NCI-H2107 treated with DMSO at 0.1 percent for 48 hours (cell line): ENCODE data around the gene ABCG5.
A peak's percentile ranks its signal among the peaks of the same experiment; 100 is the strongest.

ENCODE experiments used
- DNase-seq: peaks from one replicate; lab custom pipeline; 2025; ENCODE audit not compliant: unreplicated experiment; lab: John Stamatoyannopoulos, UW

Gene ABCG5

DNA sequence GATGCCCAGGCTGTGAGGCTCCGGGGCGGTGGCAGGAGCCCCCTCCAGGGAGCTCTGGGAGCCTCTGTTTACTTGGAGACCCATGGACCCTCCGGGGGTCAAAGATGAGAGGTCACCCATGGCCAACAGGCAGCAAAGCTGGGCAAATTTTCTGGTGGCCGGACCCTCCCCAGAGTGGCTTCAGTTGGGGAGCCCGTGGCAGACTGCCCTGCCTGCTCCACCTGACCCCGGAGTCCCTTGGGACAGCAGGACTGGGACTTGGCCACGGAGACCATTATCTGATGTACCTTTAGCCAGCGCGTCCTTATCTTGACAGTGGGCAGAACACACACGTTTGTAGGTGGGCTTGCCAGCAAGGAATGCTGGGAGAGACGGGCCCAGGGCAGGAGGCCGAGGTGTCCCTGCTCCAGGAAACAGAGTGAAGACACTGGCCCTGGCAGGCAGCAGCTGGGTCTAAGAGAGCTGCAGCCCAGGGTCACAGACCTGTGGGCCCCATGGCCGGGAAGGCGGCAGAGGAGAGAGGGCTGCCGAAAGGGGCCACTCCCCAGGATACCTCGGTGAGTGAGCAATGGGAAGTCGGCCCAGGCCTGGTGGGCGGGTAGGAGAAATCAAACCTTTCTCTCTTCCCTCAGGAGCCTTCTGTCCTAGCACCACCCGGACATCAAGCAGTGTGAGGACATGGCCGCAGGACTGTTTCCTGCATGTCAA is at the start of gene ABCG5, which contains the start of gene ABCG8:
Gene ABCG5, minus strand, starts transcription at position 280 of the 708 bp plus-strand sequence. Its CDS starts 160 bp downstream, at position 120.
Gene ABCG8, plus strand, starts transcription at position 412 of the 708 bp plus-strand sequence. Its CDS starts 83 bp downstream, at position 495.
- no peak for DNase-seq

GRCh38 chr2:43887176-43887575 is 48.5 kb upstream of the ABCG5 start:
- no peak for DNase-seq

DNA sequence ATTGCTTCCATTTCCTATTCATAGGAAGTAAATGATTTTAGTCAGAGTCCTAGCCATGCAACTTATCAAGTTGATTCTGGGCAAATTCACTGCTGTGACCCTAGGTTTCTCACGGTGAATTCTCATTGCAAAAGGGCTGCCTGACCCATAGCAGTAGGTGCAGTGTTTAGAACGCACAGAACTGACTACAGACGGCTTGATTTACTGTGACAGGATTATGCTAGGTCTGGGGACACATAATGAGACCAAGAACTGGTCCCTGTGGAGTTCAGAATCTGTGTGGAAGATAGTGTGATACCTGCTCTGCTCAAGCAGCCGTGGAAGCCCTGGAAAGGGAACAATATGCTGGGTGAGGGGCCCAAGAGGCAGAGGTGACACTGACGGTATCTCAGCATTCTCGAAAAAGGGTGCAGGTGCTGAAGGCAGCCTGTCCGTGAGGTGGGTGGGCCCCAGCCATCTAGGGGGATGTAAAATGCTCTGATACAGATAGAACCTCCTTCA is 46.5 kb upstream of the ABCG5 start:
- DNase-seq, result no peak

GRCh38 chr2:43884689-43885088 is 46.0 kb upstream of the ABCG5 start:
- no peak for DNase-seq

DNA sequence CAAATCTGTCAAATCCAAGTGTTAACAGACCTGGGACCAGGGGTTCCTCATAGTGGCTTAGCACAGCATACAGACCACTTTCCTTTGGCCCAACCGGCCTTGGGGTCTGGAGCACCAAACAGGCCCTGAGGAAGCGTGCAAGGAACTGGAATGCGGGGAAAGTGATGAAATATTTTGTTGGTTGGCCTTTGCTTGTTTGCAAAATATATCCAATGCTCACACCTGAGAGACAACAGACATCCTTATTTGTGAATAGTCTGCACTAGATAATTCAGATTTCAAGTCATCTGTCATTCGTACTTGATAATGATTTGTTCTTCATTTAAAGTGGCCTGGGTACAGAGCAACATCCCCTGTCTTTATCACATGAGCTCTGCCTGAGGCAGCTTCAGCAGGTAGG is 43.7 kb upstream of the ABCG5 start:
- DNase-seq, result no peak

- no peak for DNase-seq
Observed at GRCh38 chr2:43880952-43881351, 42.3 kb upstream of the ABCG5 start.

DNA sequence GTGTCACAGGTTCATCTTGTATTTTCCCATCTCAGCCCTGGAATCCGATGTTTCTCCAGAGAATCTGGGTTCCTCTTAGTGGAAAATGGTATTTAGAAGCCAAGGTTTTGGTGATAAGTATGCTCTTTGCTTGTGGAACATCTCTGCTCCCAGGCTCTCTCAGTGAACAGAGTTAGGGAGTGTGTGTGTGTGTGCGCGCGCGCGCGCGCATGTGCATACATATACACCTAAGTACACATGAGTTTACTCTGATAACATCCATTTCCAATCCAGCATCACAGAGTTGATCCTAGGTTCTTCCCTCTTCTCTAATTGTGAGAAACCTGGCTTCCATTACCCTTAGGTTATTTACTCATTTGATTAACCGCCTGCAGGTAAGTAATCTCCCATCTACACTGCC is 41.8 kb upstream of the ABCG5 start:
- no peak for DNase-seq

GRCh38 chr2:43879261-43879660 is 40.6 kb upstream of the ABCG5 start:
- no peak for DNase-seq

DNA sequence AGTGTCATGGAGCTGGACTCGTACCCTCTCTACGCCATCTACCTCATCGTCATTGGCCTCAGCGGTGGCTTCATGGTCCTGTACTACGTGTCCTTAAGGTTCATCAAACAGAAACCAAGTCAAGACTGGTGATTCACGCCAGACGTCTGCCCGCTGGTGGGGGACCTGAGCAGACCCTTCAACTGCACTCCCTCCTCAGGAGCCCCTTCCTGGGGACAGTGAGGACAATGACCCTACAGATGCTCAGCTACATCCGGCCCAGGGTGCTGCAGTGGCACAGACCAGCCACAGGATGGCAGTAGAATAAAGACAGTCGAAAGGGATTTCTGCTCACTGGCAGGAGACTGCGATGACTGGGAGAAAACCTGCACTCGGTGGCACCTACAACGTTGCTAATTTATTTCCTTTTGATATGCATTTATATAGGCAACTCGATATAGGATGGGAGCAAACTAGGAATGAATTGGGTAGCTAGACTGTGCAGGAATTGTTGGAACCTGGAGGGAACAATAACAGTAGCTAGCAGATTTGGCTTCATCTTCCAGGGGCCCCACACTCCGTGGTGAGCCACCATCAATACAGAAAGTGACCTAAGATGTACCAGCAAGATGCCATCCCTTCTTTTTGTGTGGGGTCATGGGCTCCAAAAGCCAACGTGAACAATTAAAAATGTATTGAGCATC is 39.3 kb upstream of the ABCG5 start:
- DNase-seq, result peak; percentile 64

DNA sequence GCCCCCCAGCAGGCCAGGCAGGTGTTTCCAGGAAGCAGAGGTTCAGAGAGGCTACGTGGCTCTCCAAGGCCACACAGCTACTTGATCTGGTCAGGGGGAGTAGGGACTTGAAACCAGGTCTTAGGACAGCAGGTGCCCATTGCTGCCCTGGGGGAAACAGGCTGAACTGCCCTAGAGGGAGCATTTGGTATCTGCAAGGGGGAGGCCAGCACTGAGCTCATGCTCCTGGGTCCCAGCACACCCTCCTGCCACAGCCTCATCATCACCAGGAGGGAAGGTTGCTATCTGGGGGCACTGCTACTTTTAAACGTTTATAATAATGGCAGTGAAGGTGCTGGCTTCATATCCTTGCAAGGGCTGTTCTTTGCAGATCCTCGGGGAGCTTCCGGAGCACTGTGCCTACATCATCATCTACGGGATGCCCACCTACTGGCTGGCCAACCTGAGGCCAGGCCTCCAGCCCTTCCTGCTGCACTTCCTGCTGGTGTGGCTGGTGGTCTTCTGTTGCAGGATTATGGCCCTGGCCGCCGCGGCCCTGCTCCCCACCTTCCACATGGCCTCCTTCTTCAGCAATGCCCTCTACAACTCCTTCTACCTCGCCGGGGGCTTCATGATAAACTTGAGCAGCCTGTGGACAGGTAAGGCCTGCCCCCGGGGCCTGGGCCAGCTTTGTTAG is 36.3 kb upstream of the ABCG5 start:
- no peak for DNase-seq

GRCh38 chr2:43872151-43872550 is 33.5 kb upstream of the ABCG5 start:
- DNase-seq, result no peak

DNA sequence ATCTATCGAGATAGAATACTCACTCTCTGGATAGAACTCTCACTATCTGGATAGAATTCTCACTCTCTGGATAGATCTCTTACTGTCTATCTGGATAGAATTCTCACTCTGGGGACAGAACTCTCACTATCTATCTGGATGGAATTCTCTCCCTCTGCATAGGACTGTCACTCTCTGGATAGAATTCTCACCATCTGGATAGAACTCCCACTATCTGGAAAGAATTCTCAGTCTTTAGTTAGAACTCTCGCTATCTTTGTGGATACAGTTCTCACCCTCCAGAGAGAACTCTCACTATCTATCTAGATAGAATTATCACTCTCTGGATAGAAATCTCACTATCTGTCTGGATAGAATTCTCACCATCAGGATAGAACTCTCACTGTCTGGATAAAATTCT is 16.7 kb upstream of the ABCG5 start:
- no peak for DNase-seq

GRCh38 chr2:43854671-43855070 is 16.0 kb upstream of the ABCG5 start:
- DNase-seq, result no peak

GRCh38 chr2:43853141-43854081 is 14.8 kb upstream of the ABCG5 start:
- DNase-seq, result no peak

DNA sequence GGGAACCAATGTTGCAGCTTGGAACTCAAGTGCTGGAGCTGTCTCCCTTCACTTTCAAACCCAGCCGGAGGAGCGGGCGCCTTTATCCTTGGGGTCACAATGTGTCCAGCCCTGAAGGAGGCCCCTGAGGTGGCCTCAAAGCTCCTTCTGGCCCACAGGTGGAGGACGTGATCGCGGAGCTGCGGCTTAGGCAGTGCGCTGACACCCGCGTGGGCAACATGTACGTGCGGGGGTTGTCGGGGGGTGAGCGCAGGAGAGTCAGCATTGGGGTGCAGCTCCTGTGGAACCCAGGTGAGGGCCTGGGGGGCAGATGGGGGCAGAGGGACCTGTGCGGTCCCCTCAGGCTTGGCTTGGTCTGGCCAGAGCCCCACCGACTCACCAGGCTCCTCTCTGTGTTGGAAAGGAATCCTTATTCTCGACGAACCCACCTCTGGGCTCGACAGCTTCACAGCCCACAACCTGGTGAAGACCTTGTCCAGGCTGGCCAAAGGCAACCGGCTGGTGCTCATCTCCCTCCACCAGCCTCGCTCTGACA is 13.6 kb upstream of the ABCG5 start:
- DNase-seq, result no peak

DNA sequence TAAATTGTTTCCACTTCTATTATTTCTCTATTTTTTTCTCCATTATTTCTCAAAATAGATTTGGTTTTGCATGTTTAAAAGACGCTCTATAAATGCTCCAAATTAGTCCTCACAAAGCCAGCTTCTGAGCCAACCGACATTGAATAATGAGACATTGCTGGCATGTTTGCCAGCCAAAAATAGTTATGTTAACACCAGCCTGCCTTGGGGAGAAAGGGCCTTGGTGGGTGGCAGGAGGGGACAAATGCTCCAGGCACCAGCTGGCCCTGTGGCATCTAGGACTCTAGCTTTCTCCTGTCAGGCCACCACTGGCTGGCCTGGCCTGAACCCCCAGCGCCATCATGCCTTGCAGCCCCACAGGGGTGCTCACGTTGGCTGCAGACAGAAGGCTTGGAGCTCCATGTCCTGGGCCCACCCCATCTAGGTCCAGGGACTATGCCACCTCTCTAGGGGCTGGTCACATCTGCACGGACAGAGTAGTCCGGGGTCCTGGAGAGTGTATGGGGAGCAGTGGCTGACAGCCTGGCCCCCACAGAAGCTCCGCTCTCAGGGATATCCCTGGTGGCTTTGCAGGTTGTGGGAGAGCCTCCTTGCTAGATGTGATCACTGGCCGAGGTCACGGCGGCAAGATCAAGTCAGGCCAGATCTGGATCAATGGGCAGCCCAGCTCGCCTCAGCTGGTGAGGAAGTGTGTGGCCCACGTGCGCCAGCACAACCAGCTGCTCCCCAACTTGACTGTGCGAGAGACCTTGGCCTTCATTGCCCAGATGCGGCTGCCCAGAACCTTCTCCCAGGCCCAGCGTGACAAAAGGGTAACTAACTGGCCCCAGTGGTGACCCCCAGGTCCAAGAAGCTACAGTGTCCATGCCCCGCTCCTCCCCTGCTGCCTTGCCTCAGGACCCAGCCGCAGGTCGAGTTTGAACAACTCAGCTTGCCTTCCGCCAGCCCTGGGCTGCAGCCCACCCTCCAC is 12.7 kb upstream of the ABCG5 start:
- no peak for DNase-seq

DNA sequence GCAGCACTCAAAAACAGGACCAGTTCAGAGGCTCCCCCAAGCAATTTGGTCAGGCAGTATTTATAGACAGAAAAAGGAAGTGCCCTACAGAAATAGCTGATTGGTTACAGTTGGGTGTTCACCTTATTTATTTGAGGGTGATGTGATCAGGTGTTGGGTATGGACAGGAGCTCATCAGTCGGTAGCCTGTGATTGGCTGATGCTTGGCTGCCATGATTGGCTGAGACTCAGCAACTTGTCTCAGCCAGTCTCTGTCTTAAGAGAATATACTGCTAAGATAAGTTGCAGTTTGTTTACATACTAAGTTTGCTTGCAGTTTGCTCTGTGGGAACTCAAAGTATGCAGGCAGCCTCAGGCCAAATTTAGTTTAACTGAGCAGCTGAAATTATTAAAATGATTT is 9.6 kb upstream of the ABCG5 start:
- no peak for DNase-seq

GRCh38 chr2:43846140-43846793 is 7.6 kb upstream of the ABCG5 start:
- no peak for DNase-seq

DNA sequence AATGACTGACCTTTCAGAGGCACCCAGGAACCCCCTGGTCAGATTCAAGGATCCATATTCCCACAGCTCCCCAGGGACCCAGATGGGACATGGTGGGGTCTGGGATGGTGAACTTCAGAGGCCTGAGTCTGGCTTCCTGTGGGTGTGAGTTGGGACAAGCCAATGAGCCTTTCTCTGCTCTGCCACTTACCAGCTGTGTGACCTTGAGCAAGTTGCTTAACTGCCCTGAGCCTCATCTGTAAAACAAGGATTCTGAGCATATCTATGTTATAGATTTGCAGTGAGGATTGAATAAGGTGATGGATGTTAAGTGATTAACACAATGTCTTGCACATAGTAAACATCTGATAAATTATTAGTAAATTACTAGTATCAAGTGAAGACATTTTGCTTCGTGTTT is 6.5 kb upstream of the ABCG5 start:
- DNase-seq, result no peak
